ENCODE data around the gene PHTF2.
"Not testable (repeated sequence)": the region's sequence is repeated elsewhere in the genome, so short reads cannot be mapped to it uniquely, and the experiment has no call there.

PHTF2 gene

DNA sequence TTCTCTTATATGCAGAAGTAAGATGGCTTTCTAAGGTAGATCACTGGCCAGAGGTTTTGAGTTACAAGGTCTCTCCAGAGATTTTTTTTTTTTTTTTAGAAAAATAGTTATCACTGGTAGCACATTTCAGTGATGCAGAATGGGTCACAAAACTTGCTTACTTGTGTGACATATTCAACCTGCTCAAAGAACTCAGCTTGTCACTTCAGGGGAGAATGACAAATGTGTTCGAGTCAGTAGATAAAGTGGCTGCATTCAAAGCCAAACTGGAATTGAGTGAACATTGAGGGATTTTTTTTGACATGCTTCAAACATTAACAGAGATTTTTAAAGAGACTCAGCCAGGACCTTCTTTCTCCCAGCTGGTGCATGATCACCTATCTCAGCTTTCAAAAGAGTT, 33.4 kb downstream of the PHTF2 start:
- no peak for DNase-seq

GRCh38 chr7:77833136-77833535, 34.6 kb downstream of the PHTF2 start:
- no peak for DNase-seq

GRCh38 chr7:77836425-77836824, 37.9 kb downstream of the PHTF2 start:
- DNase-seq, result not testable (repeated sequence)

DNA sequence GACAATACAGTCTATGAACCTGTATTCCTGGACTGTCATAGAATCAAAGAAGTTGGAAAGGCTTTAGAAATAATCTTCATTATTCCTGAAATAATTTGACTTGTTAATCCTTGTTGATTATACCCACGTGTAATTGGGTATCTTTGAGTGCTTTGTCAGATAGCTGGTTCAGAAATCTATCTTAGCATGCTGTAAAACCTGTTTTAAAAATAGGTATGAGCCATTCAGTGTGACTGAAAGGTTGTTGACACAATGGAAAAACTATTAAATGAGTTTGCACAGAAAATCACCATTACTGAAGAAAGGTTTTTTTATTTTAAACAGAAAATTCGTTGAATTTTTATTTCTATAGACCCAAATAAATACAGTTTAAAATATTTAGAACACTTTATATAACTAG, 38.7 kb downstream of the PHTF2 start:
- DNase-seq, result no peak

DNA sequence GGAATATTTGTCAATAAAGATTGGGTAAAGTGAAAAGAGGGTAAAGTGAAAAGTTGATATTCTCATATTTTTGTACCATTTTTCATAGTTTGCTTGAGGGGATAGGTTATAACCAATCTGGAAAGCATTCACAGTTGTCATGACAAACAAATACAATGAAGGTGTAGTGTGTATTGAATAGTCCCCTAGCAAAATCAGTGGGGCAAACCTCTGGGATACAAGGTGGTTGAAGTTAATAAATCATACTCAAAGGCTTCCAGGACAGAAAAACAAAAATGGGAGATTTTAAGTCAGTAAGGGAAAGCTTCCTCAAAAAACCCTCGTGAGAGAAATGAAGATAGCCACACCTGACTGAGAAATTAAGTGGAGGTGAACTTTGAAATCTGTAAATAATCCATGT, 39.4 kb downstream of the PHTF2 start:
- no peak for DNase-seq

GRCh38 chr7:77838929-77839491, 40.4 kb downstream of the PHTF2 start:
- no peak for DNase-seq

GRCh38 chr7:77839919-77840318, 41.3 kb downstream of the PHTF2 start:
- DNase-seq, result no peak

GRCh38 chr7:77843194-77843593, 44.6 kb downstream of the PHTF2 start:
- no peak for DNase-seq

GRCh38 chr7:77846317-77847092, 47.9 kb downstream of the PHTF2 start:
- DNase-seq, result no peak

- no peak for DNase-seq
Measured at GRCh38 chr7:77855371-77856083, 57.0 kb downstream of the PHTF2 start.

DNA sequence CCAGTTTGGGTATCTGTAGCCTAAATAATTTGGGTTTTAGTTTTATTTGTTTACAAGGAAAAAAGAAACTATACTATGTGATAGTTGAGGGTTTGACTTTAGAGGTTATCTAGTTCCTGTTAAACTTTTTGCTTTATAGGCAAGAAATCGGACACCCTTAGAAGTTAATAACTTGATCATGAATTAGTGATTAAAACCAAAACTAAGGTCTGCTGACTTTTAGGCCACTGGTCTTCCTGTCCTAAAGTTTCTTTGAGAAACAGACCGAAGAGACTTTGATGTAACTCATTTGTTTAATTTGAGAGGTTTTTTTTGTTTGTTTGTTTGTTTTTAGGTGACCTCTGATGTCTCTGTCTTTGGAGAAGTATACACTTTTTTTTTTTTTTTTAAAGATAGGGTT, 59.7 kb downstream of the PHTF2 start:
- DNase-seq, result no peak

- no peak for DNase-seq
Measured at GRCh38 chr7:77859343-77859742, 60.8 kb downstream of the PHTF2 start.

- DNase-seq, result no peak
Measured at GRCh38 chr7:77862691-77863090, 64.1 kb downstream of the PHTF2 start.

DNA sequence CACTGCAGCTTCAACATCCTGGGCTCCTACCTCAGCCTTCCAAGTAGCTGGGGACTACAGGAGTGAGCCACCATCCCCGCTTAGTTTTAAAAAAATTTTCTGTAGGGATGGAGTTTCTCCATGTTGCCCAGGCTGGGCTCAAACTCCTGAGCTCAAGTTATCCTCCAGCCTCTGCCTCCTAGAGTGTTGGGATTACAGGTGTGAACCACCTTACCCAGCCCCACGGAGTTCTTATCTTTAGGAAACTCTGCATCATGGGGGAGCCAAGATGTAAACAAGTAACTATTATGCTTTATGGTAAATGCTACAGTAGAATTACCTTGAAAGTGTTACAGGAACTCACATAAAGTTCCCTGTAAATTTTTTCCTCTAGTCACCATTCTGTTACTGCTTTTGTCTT, 65.3 kb downstream of the PHTF2 start:
- DNase-seq, result no peak

DNA sequence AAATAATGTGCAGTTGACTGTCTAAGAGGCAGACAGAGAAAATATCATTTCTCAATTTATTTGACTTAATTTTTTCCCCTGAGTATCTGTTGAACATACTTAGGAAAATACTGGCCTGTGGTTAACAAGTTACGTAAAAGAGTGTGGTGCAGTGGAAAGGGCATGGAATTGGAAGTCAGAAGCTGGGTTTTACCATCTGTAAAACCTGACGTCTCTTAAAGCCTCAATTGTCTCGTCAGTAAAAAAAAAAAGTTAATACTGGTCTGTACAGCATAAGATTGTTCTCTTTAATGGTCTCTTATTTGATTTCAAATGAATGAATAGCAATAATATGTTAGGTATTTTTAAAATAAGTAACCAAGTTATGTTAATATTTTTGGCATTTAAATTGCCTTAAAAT, 67.8 kb downstream of the PHTF2 start:
- no peak for DNase-seq

GRCh38 chr7:77866786-77867536, 68.4 kb downstream of the PHTF2 start:
- no peak for DNase-seq

- no peak for DNase-seq
Measured at GRCh38 chr7:77867537-77867865, 68.9 kb downstream of the PHTF2 start.

- DNase-seq, result not testable (repeated sequence)
Measured at GRCh38 chr7:77872256-77872655, 73.7 kb downstream of the PHTF2 start.

DNA sequence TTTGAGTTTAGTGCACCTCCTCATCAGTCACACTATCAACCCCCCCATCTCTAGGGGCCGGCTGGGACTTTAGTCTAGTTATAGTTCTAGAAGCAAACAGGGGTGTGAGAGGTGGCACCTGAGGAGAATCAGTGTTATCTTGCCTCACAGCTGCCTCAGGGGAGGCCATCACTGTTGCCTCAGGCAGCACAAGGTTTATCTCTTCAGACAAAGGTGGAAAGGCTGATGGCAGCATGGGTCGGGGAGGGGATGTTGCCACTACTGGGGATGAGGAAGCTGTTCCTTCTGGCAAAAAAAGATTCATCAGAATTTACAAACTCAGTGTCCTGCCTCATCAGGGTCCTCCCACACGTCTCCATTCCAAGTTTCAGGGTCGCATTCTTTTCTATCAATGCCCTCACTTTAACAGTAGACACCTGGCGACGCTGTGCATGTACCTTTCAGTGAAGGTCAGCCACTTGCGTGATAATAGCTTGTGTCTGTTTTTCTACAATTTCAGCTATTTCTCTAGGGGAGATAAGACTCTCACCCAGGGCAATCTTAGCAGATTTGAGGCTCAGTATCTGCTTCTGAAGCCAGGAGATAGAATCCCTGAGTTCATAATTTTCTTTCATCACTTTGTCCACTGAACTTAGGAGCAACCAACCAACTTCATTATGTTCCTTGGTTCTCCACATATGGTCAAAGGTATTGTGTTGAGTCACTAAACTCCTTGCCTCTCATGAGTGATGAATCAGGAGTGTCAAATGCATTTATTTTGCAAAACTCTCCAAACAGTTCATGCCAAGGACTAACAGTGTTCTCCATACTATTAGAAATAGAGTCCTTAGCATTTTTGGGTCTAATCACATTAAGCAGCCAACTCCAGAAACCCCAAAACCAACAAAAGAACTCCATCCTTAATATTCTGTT, 75.1 kb downstream of the PHTF2 start:
- not testable (repeated sequence) for DNase-seq

- DNase-seq, result no peak
Measured at GRCh38 chr7:77877791-77878190, 79.2 kb downstream of the PHTF2 start.

DNA sequence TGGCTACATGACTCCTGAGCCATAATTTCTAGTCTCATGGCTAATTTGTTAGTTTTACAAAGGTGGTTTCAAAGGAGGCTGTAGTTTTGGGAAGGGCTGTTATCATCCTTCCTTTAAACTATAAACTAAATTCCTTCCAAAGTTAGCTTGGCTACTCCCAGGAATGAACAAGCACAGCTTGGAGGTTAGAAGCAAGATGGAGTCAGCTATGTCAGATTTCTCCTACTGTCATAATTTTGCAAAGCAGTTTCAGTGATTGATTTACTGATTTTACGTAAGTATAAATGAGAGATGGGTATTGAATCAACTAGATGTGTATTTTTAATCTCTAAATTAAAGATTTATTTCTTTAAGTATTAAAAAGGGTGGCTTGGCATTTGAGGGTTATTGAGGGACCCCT, 79.9 kb downstream of the PHTF2 start:
- DNase-seq, result no peak

DNA sequence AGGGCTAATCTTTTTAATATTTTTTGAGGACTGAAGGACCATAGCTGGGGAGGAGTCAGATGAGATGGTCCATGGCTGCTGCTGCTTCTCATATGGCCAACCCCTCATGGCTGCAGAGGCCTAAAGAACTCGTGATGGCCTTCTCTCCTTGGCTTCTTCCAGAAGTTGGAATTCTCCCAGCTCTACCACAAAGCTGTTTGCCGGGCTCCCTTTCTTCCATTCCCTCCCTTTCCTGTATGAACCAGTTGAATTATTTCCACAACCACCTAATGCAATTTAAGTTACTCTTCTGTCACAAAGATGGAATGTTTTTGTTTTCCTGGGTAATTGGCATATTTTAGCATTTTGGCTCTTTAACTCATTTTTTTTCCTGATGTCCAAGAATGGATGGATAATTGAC, 80.7 kb downstream of the PHTF2 start:
- DNase-seq, result no peak

Measured in T-helper 1 cell (primary cell).